Natural killer cell (primary cell): ENCODE data around the gene SPTLC3. TPM values are rescaled to one million over a fixed set of nuclear protein-coding genes. Genes with fewer than 3 reads are reported as not detected.

Experiments
- ATAC-seq, 3 donors: fragments of 150-1000 bp in 2 of 3; fragments of 200-7000 bp in 1 of 3; cut with Tn5 transposase; 1 replicate in 1 of 3; 2 replicates in 2 of 3; pipeline ENCODE4 v1.10.0; 2021; ENCODE audit warnings: mild to moderate bottlenecking in 2 of 3, moderate library complexity in 2 of 3
- DNase-seq, 2 donors: peaks; one replicate each; pipeline versions ENCODE4 v3.0.0 to v3.0.0-alpha.2; 2013 to 2021; ENCODE audit warnings: mixed read lengths in 1 of 2
- H3K27ac ChIP-seq: one replicate; pipeline ENCODE4 v1.5.1; 2013; ENCODE audit warnings: mild to moderate bottlenecking, low read length
- H3K27me3 ChIP-seq: one replicate; pipeline ENCODE4 v1.6.1; 2013; ENCODE audit warnings: low read length; ENCODE audit not compliant: control insufficient read depth, insufficient read depth
- H3K36me3 ChIP-seq: one replicate; pipeline ENCODE4 v1.6.1; 2013; ENCODE audit warnings: low read length; ENCODE audit not compliant: control insufficient read depth, insufficient read depth
- H3K4me1 ChIP-seq: one replicate; pipeline ENCODE4 v1.6.1; 2013; ENCODE audit warnings: low read length; ENCODE audit not compliant: control insufficient read depth, insufficient read depth
- H3K4me3 ChIP-seq: one replicate; pipeline ENCODE4 v1.5.1; 2013; ENCODE audit warnings: low read length
- H3K9me3 ChIP-seq: one replicate; pipeline ENCODE4 v1.6.1; 2013; ENCODE audit warnings: low read length; ENCODE audit not compliant: control insufficient read depth, insufficient read depth
- H3K27ac Mint-ChIP-seq, 2 donors: one replicate each; pipeline ENCODE4 v1.8.0; 2022; ENCODE audit warnings: mild to moderate bottlenecking in 2 of 2, mixed read lengths in 2 of 2, moderate library complexity in 1 of 2
- H3K27me3 Mint-ChIP-seq, 2 donors: one replicate each; pipeline ENCODE4 v1.8.0; 2022; ENCODE audit warnings: low read depth in 2 of 2, mixed read lengths in 2 of 2
- H3K36me3 Mint-ChIP-seq: one replicate; pipeline ENCODE4 v1.8.0; 2022; ENCODE audit warnings: mixed read lengths
- H3K4me1 Mint-ChIP-seq, 2 donors: one replicate each; pipeline ENCODE4 v1.8.0; 2022; ENCODE audit warnings: mixed read lengths in 2 of 2
- H3K4me3 Mint-ChIP-seq: one replicate; pipeline ENCODE4 v1.8.0; 2022; ENCODE audit warnings: mild to moderate bottlenecking, moderate library complexity, mixed read lengths
- H3K9me3 Mint-ChIP-seq, 2 donors: one replicate each; pipeline ENCODE4 v1.8.0; 2022; ENCODE audit warnings: mixed read lengths in 2 of 2
- CTCF ChIP-seq: fragments of 200-600 bp; IDR thresholded peaks from one replicate; pipeline ENCODE4 v1.8.0; 2022; ENCODE audit warnings: antibody characterized with exemption
- WGBS: methylation state at CpG from one replicate; pipeline ENCODE4 v1.1.7; 2013; ENCODE audit warnings: missing lambda C conversion rate; ENCODE audit not compliant: insufficient coverage; 5-methylcytosine and 5-hydroxymethylcytosine counted together
- intact Hi-C: fragments of 100-400 bp; cut with micrococcal nuclease; formaldehyde crosslinking; loops from one replicate; pipeline ENCODE4 v1.14.2; 2022
- total RNA-seq, 4 donors: library from RNA; stranded (reverse); fragments of 120-200 nt in 1 of 4; gene quantifications; one replicate each; pipeline versions ENCODE4 v1.2.3 to v1.2.4, GENCODE V29; 2013 to 2022

SPTLC3 gene
- total RNA-seq, 3 donors from 2014 or later (not counting 1 experiment from before 2014, with no cell fraction given) = 1.5 to 4.6 (median 1.9) TPM

DNA sequence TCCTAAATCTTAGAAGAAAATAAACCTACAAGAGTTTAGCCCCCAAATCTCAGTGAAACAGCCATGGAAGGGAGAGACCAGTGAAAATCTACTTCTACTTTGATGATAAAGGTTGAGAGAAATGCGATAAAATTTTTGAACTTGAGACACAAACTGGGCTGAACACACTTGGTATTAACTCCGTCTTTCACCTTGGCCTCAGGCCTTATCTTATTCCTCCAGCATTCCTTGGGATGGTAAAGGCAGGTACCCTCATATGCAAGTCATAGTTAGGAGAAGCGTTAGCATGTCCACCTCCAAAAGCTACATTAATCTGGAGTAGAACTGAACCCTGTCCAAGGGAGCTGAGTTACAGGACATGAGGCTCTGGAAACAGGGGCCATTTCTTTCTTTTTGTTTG lies 1.2 kb upstream of the SPTLC3 start:
- intact Hi-C loops = no loop called here
- WGBS = 96% methylated on average over 3 of the region's 3 CpGs

DNA sequence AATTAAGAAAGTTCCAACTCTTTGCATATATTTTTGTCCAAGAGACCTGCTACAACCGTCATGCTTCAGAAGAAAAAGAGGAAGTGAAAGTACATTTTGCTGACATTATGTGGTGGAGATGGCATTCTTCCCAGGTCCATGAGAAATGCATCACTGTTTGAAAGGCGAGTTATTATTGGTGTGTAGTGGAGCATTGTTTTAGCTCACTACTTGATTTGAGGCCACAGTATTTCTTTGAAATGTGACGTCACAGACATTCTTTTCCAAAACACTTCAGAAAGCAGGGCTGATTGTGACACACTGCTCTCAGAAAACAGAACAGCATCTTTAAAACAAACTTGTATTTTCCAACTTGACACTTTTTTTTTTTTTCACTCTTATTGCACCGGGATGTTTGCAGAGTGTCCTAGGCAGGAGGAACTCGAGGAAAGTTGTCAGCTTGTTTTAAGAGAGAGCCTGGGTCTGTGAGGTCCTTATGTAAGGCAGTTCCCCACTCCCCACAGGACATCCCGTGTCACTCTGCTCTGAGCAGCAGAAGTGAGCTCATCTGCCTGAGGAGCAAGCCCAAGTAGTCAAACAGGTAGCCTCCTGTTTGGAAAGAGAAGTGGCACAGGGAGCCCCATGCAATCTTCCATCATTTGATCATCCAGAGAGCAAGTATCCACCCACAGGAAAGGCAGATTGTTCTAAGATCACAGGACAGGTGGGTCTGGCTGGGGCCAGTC lies 1.1 kb downstream of the SPTLC3 start:
- peak; percentile 48 to 74 (median 63) for ATAC-seq

More for the DNA sequence above, 1.2 kb upstream of the SPTLC3 start:
- Histone ChIP-seq H3K9me3 (no peaks in the 10 kb centered on the region), H3K4me1 (peaks cover 11% of the 10 kb centered on the region), H3K36me3 (no peaks in the 10 kb centered on the region), H3K4me3 (no peak overlapping the region), H3K27ac (no peak overlapping the region), H3K27me3 (no peaks in the 10 kb centered on the region)
- Mint-ChIP-seq H3K36me3 (no peaks in the 10 kb centered on the region), H3K27ac (no peak overlapping the region), H3K27me3 (peaks cover 0 to 4% of the 10 kb centered on the region in 2 donors), H3K9me3 (no peaks in the 10 kb centered on the region), H3K4me3 (peak overlapping the region; percentile 38), H3K4me1 (peaks cover 34 to 42% of the 10 kb centered on the region in 2 donors)
- DNase-seq = no peak
- ATAC-seq = no peak
- no peak for TF ChIP-seq CTCF

DNA sequence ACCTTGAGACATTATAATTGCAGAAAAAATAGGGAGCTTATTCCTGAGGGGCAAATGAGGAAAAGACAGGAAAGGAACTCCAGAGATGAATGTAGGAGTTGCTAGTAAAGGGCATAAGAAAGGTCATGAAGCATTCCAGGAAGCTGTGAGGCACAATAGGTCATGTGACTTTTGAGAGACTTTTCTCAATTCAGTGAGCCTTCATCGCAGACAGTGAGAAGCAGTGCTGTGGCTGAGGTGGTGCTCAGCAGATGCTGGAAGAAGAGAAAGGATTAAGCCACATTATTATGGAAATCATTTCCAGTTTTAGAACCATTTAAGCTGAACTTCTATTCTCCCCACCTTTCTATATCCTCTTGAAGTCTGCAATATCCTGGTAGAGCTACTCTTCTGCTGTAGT lies 4.1 kb downstream of the SPTLC3 start:
- peaks cover 48 to 49% of the 10 kb centered on the region in 2 donors for H3K4me1 Mint-ChIP-seq
- no peak overlapping the region for H3K4me3 ChIP-seq
- WGBS = 88% methylated on average over 1 of the region's 1 CpG
- TF ChIP-seq CTCF = no peak
- intact Hi-C loops = no loop called here
- H3K27ac Mint-ChIP-seq = peak overlapping the region in 1 of 2 donors; percentile 14
- H3K27me3 Mint-ChIP-seq = no peaks in the 10 kb centered on the region
- peaks cover 7% of the 10 kb centered on the region for H3K36me3 Mint-ChIP-seq
- no peaks in the 10 kb centered on the region for H3K9me3 ChIP-seq
- no peaks in the 10 kb centered on the region for H3K27me3 ChIP-seq
- no peaks in the 10 kb centered on the region for H3K36me3 ChIP-seq
- no peak overlapping the region for H3K4me3 Mint-ChIP-seq
- no peak overlapping the region for H3K27ac ChIP-seq
- ATAC-seq = no peak
- peaks cover 11% of the 10 kb centered on the region for H3K4me1 ChIP-seq
- peaks cover 0 to 3% of the 10 kb centered on the region in 2 donors for H3K9me3 Mint-ChIP-seq
- DNase-seq = no peak

More for the DNA sequence above, 1.1 kb downstream of the SPTLC3 start:
- no peak overlapping the region for H3K27ac ChIP-seq
- Mint-ChIP-seq H3K4me1 (peaks cover 48 to 52% of the 10 kb centered on the region in 2 donors), H3K9me3 (peaks cover 0 to 3% of the 10 kb centered on the region in 2 donors), H3K27ac (peak overlapping the region; percentile 47 to 89), H3K27me3 (peaks cover 0 to 3% of the 10 kb centered on the region in 2 donors), H3K36me3 (peaks cover 7% of the 10 kb centered on the region), H3K4me3 (peak overlapping the region; percentile 84)
- WGBS = 4% methylated on average over 4 of the region's 6 CpGs
- intact Hi-C loops = no loop called here
- H3K9me3 ChIP-seq = no peaks in the 10 kb centered on the region
- H3K4me3 ChIP-seq = peak overlapping the region; percentile 22
- peak in 1 of 2 donors; percentile 49 for DNase-seq
- H3K4me1 ChIP-seq = peaks cover 11% of the 10 kb centered on the region
- no peak for TF ChIP-seq CTCF
- H3K27me3 ChIP-seq = no peaks in the 10 kb centered on the region
- H3K36me3 ChIP-seq = no peaks in the 10 kb centered on the region
